ENCODE results near the gene FAM163B. TPM values are rescaled to one million over a fixed set of nuclear protein-coding genes. Genes with fewer than 3 reads are reported as not detected.

FAM163B gene
- total RNA-seq, 4 donors from 2014 or later: not detected

DNA sequence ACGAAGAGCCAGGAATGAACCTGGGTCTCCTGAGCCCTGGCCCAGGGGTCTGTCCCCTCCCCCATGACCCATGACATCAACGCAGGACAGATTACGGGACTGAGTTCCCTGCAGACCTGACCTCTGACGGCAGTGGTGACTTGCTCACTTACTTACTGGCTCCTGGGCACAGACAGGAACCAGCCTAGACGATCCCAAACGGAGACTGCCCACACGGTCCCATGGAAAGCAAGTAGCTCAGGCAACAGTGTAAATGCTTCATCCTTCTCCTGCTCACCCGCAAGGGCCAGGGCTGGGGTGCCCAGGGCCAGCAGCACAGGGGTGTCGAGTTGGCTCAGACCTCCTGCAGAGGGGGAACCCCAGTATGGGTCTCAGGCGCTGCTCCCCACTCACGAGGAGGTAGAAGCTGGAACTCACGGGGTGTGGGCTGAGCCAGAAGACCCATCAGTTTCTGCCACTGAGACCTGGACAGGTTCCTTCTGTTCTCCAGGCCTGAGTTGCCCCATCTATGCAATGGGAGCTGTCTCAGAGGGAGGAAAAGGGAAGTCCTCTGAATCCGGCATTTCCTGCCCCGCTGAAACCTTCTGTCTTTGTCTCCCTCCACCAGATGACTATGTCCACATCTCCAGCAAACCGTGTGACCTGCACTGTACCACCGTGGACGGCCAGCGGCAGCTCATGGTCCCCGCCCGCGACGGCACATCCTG is 69.0 kb downstream of the FAM163B start:
- Histone ChIP-seq H3K27ac (peak overlapping the region in 1 of 3 donors; percentile 12), H3K4me1 (peaks cover 6 to 34% of the 10 kb centered on the region in 2 donors), H3K9me3 (no peaks in the 10 kb centered on the region), H3K4me3 (replicated peaks in 1 of 3) (no peak overlapping the region), H3K27me3 (no peaks in the 10 kb centered on the region), H3K36me3 (no peaks in the 10 kb centered on the region)
- no peak for TF ChIP-seq POLR2A (IDR thresholded peaks at IDR 0.05)
- TF ChIP-seq, protein P1, sequence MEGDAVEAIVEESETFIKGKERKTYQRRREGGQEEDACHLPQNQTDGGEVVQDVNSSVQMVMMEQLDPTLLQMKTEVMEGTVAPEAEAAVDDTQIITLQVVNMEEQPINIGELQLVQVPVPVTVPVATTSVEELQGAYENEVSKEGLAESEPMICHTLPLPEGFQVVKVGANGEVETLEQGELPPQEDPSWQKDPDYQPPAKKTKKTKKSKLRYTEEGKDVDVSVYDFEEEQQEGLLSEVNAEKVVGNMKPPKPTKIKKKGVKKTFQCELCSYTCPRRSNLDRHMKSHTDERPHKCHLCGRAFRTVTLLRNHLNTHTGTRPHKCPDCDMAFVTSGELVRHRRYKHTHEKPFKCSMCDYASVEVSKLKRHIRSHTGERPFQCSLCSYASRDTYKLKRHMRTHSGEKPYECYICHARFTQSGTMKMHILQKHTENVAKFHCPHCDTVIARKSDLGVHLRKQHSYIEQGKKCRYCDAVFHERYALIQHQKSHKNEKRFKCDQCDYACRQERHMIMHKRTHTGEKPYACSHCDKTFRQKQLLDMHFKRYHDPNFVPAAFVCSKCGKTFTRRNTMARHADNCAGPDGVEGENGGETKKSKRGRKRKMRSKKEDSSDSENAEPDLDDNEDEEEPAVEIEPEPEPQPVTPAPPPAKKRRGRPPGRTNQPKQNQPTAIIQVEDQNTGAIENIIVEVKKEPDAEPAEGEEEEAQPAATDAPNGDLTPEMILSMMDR (IDR thresholded peaks at IDR 0.05): no peak
- DNase-seq: no peak
- 72 to 80% methylated on average over 9 to 16 of the region's 22 CpGs for WGBS, 2 donors
- intact Hi-C loops (cut with DNase I): no loop called here

DNA sequence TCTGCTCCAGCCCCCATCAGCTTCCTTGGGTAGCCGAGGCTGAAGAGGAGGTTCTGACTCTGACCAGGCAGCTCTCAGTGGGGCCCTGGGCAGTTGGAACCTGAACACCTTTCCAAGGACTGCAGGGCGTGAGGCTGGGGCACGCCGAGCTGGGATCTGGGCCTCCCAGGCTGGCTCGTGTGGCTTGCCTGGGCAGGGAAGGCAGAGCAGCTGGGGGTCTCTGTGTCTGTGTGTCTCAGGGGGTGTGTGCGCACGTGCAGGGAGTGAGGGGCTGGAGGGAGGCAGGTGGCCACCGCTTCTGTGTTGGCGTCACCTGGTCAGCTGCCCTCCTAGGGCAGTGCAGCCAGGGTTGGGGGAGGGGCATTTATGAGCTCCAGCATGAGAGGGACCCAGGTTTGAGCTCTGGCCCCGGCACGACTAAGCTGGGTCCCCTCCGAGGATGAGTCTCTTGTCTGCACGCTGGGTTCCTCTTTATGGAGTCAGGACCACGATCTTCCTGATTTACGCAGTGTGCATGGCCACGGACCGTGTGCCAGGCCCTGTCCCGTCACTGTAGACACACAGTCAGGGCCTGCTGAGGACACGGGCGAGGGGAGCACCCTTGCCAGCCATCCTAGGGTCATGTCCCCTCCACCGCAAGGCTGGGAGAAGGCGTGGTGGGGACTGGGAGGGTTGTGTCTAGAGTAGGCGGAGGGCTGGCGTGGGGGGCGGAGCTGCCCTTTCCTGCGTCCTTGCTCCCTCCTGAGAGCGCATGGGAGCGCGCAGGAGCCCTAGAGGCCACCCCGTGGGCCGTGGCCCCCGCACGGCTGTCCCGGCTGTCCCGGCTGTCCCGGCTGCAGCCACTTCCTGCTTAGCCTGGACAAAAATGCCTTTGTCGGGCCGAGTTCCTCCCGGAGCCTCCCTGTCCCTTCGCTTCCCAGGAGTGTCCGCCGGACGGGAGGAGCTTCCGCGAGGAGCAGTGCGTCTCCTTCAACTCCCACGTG is 70.0 kb downstream of the FAM163B start:
- no peak for TF ChIP-seq POLR2A (IDR thresholded peaks at IDR 0.05)
- TF ChIP-seq, protein P1 (IDR thresholded peaks at IDR 0.05): no peak
- no peak overlapping the region for H3K4me3 ChIP-seq (replicated peaks in 1 of 3)
- DNase-seq: no peak
- intact Hi-C loops (cut with DNase I): no loop called here
- WGBS, 2 donors: 60 to 72% methylated on average over 31 to 36 of the region's 47 CpGs
- H3K4me1 ChIP-seq: peaks cover 9 to 34% of the 10 kb centered on the region in 2 donors
- H3K9me3 ChIP-seq: no peaks in the 10 kb centered on the region
- no peaks in the 10 kb centered on the region for H3K27me3 ChIP-seq
- no peaks in the 10 kb centered on the region for H3K36me3 ChIP-seq
- peak overlapping the region in 1 of 3 donors; percentile 43 for H3K27ac ChIP-seq

DNA sequence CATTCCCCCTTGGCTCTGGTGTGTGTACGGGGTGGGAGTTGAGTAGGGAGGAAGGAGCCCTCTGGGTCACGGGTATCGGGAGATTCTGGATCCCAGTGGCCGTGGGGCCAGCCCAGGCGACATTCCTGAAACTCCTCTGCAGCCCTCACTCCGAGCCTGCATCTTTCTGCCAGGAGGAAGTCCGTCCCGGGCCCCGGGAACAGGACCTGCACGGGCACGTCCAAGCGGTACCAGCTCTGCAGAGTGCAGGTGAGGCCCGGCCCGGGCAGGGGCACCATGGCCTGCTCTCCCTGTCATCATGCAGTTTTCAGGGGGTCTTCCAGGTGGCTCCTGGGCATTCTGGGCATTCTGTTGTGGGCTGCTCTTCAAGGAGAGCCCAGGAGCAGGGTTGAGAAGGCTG is 71.0 kb downstream of the FAM163B start:
- no peaks in the 10 kb centered on the region for H3K27me3 ChIP-seq
- H3K4me1 ChIP-seq: peaks cover 9 to 40% of the 10 kb centered on the region in 2 donors
- H3K9me3 ChIP-seq: no peaks in the 10 kb centered on the region
- no peak for DNase-seq
- intact Hi-C loops (cut with DNase I): no loop called here
- no peaks in the 10 kb centered on the region for H3K36me3 ChIP-seq
- H3K27ac ChIP-seq: no peak overlapping the region
- WGBS, 2 donors: 72 to 85% methylated on average over 8 to 12 of the region's 14 CpGs
- H3K4me3 ChIP-seq (replicated peaks in 1 of 3): no peak overlapping the region
- TF ChIP-seq, protein P1 (IDR thresholded peaks at IDR 0.05): no peak
- no peak for TF ChIP-seq POLR2A (IDR thresholded peaks at IDR 0.05)

DNA sequence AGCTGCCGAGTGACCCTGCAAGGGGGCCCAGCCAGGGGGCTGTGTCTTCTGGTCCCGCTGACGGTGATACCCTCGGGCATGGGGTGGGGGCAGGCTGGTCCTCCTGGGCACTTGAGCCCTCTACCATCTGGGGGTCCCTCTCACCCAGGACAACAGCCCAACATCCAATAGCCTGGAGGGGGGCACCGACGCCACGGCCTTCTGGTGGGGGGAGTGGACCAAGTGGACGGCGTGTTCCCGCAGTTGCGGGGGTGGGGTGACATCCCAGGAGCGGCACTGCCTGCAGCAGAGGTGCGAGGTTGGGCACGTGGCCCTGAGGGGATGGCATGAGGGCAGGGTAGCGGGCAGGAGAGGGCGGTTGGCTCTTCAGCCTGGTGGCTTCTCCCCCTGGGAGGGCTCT is 71.9 kb downstream of the FAM163B start:
- intact Hi-C loops (cut with DNase I): no loop called here

More for the DNA sequence above, 71.9 kb downstream of the FAM163B start:
- Histone ChIP-seq H3K36me3 (no peaks in the 10 kb centered on the region), H3K27me3 (no peaks in the 10 kb centered on the region), H3K4me1 (peaks cover 9 to 40% of the 10 kb centered on the region in 2 donors), H3K27ac (no peak overlapping the region), H3K4me3 (replicated peaks in 1 of 3) (no peak overlapping the region), H3K9me3 (no peaks in the 10 kb centered on the region)
- DNase-seq: no peak
- TF ChIP-seq, protein P1 (IDR thresholded peaks at IDR 0.05): no peak
- no peak for TF ChIP-seq POLR2A (IDR thresholded peaks at IDR 0.05)
- 91 to 92% methylated on average over 6 to 11 of the region's 16 CpGs for WGBS, 2 donors

Data from thyroid gland (tissue), 4 donors.